Measurements from ENCODE around the gene WDR35. TPM values are rescaled to one million over a fixed set of nuclear protein-coding genes. Genes with fewer than 3 reads are reported as not detected.

The WDR35 gene
- total RNA-seq, 1 donor from 2014 or later, result 6.4 TPM

GRCh38 chr2:19875280-19875679, 114.6 kb downstream of the WDR35 start:
- Mint-ChIP-seq H3K27ac (ENCODE audit: unreplicated experiment) (no peak overlapping the region), H3K9me3 (ENCODE audit: unreplicated experiment) (no peaks in the 10 kb centered on the region), H3K27me3 (ENCODE audit: unreplicated experiment) (no peaks in the 10 kb centered on the region), H3K4me3 (ENCODE audit: unreplicated experiment) (no peak overlapping the region), H3K36me3 (ENCODE audit: unreplicated experiment) (no peaks in the 10 kb centered on the region), H3K4me1 (ENCODE audit: low read depth, unreplicated experiment) (no peaks in the 10 kb centered on the region)
- no peak for DNase-seq
- TF ChIP-seq CTCF (IDR thresholded peaks at IDR 0.05; ENCODE audit: partially characterized antibody, unreplicated experiment), result no peak

- Mint-ChIP-seq H3K4me3 (ENCODE audit: unreplicated experiment) (no peak overlapping the region), H3K27me3 (ENCODE audit: unreplicated experiment) (no peaks in the 10 kb centered on the region), H3K4me1 (ENCODE audit: low read depth, unreplicated experiment) (no peaks in the 10 kb centered on the region), H3K27ac (ENCODE audit: unreplicated experiment) (no peak overlapping the region), H3K9me3 (ENCODE audit: unreplicated experiment) (no peaks in the 10 kb centered on the region), H3K36me3 (ENCODE audit: unreplicated experiment) (no peaks in the 10 kb centered on the region)
- DNase-seq, result no peak
- TF ChIP-seq CTCF (IDR thresholded peaks at IDR 0.05; ENCODE audit: partially characterized antibody, unreplicated experiment), result no peak
These were observed 115.2 kb downstream of the WDR35 start for GRCh38 chr2:19874726-19875125.

GRCh38 chr2:19873014-19873413, 116.9 kb downstream of the WDR35 start:
- Mint-ChIP-seq H3K27ac (ENCODE audit: unreplicated experiment) (no peak overlapping the region), H3K9me3 (ENCODE audit: unreplicated experiment) (no peaks in the 10 kb centered on the region)

GRCh38 chr2:19872302-19872701, 117.6 kb downstream of the WDR35 start:
- no peak for DNase-seq
- Mint-ChIP-seq H3K9me3 (ENCODE audit: unreplicated experiment) (no peaks in the 10 kb centered on the region), H3K27ac (ENCODE audit: unreplicated experiment) (no peak overlapping the region), H3K4me1 (ENCODE audit: low read depth, unreplicated experiment) (no peaks in the 10 kb centered on the region), H3K36me3 (ENCODE audit: unreplicated experiment) (no peaks in the 10 kb centered on the region), H3K4me3 (ENCODE audit: unreplicated experiment) (no peak overlapping the region), H3K27me3 (ENCODE audit: unreplicated experiment) (peaks cover 5% of the 10 kb centered on the region)
- TF ChIP-seq CTCF (IDR thresholded peaks at IDR 0.05; ENCODE audit: partially characterized antibody, unreplicated experiment), result no peak

More at GRCh38 chr2:19873014-19873413, 116.9 kb downstream of the WDR35 start:
- Mint-ChIP-seq H3K27me3 (ENCODE audit: unreplicated experiment) (peaks cover 5% of the 10 kb centered on the region), H3K36me3 (ENCODE audit: unreplicated experiment) (no peaks in the 10 kb centered on the region), H3K4me1 (ENCODE audit: low read depth, unreplicated experiment) (no peaks in the 10 kb centered on the region), H3K4me3 (ENCODE audit: unreplicated experiment) (no peak overlapping the region)
- DNase-seq, result no peak
- TF ChIP-seq CTCF (IDR thresholded peaks at IDR 0.05; ENCODE audit: partially characterized antibody, unreplicated experiment), result no peak

GRCh38 chr2:19871836-19872235, 118.1 kb downstream of the WDR35 start:
- no peak for DNase-seq
- H3K27ac Mint-ChIP-seq (ENCODE audit: unreplicated experiment), result no peak overlapping the region
- H3K27me3 Mint-ChIP-seq (ENCODE audit: unreplicated experiment), result peaks cover 5% of the 10 kb centered on the region
- H3K4me3 Mint-ChIP-seq (ENCODE audit: unreplicated experiment), result no peak overlapping the region
- H3K9me3 Mint-ChIP-seq (ENCODE audit: unreplicated experiment), result no peaks in the 10 kb centered on the region
- H3K4me1 Mint-ChIP-seq (ENCODE audit: low read depth, unreplicated experiment), result no peaks in the 10 kb centered on the region
- H3K36me3 Mint-ChIP-seq (ENCODE audit: unreplicated experiment), result no peaks in the 10 kb centered on the region
- TF ChIP-seq CTCF (IDR thresholded peaks at IDR 0.05; ENCODE audit: partially characterized antibody, unreplicated experiment), result no peak
